Islet of Langerhans (tissue), 1 donor: ENCODE data around the gene MRM2.

Experiments used
- FAIRE-seq: peaks from one replicate; lab custom pipeline; 2011; peaks lifted over from hg19 to GRCh38; lab: Jason Lieb, UNC

MRM2 gene

DNA sequence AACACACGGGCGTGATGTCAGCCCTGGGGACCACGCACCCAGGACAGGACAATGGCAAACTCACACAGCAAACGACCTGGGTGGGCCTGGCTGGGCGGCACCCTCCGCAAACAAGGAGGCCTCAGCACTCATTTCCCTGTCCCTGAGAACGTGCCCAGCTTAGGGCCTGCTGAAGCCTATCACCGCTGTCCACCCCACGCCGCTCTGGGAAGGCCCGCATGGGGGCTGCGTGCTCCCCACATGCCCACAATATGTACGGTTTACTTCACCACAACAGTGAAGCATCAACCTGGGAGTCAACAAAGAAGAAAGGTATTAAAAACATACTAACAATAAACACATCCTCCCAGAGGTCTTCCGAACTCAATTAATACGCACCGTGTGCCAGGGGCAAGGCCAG is 21.5 kb downstream of the MRM2 start:
- FAIRE-seq, result no peak

DNA sequence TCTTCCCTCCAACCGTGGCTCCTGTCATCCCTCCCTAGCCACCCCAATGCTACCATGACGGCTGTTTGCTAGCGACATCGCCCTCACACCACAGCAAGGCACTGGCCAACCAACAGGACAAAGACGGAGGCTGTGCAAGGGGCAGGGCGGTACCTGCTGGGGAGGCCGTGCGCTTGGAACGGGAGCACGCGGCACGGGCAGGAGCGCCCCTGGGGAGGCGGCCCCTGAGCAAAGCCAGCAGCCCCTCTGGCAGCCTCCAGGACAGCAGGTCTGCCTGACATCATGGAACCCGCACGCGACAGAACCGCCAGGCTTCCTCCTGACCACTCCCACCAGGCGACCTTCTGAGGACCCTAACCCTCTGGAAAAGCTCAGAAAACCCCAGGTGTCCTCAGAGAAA is 22.0 kb downstream of the MRM2 start:
- no peak for FAIRE-seq

DNA sequence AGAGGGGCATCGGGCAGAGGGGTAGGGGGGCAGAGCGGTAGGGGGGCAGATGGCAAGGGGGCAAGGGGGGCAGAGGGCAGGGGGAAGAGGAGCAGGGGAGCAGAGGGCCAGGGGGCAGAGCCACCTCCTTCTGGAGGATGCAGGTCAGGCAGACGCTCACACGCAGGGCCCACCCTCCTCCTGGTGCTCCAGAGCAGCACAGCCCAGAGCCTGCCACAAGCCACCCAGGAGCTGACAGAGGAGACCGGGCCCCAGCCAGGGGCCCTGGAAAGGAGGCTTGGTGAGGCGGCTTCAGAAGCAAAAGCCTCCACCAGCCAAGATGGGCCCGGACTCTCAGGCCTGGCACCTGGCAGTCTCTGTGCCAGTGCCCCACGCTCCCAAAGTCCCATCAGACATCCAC is 22.4 kb downstream of the MRM2 start:
- FAIRE-seq, result no peak

DNA sequence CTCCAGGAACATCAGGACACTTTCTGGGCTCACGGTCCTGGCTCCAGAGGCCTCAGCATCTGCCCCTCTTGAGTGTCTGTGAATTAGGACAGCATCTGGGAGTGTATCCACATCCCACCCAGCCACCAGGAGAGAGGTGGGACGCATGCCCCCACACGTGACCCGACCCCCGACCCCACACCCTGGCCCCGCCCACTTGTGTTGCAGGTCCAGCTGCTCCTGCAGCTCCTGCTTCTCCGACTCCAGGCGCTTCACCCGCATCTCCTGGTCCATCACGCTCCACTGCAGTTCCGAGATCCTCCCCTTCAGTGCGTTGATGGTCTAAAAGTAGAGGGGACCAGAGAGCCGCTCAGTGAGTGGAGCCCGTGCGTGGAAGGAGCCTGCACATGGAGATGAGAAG is 22.9 kb downstream of the MRM2 start:
- FAIRE-seq, result no peak

DNA sequence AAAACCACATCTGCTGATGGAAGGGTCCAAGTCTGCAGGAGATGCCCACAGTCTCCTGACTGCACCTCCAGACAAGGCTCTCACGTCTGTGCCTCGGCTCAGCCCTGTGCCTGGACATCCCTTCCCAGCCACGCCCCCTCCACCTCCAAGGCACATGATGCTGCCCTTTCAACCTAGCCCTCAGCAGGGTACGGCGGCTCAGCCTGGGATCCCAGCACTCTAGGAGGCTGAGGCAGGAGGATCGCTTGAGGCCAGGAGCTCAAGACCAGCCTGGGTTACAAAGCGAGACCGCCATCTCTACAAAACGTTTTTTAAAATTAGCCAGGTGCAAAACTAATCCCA is 23.6 kb downstream of the MRM2 start:
- FAIRE-seq, result no peak

DNA sequence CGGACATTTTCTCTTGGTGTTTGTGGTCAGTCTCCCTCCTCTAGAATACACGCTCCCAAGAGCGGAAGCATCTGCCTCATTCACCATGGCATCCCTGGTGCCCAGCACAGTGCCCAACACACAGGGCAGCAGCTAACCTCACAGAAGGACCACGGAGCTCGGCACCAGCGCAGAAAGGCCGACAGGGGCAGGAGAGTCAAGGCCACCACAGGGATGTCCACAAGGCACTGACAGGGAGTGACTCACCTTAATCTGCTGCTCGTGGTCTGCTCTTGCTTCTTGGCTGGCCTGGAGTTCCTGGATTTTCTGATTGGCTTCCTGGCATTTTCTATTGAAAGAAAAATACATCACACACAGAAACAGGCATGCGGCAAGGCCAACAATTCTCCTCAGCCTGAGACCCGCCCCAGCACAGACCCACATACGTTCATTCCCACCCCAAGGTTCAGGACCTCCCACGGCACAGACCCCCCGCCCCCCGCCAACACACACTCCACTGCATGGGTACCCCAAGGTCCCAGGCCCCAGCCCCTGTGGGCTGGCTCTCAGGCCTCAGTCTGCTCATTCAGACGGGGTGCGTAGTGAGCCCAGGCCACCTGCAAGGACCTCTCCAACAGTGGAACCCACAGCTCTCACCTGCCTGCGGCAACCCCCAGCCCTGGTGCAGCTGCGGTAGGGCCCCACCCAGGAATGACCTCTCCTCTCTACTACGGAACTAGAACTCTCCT is 24.1 kb downstream of the MRM2 start:
- no peak for FAIRE-seq

DNA sequence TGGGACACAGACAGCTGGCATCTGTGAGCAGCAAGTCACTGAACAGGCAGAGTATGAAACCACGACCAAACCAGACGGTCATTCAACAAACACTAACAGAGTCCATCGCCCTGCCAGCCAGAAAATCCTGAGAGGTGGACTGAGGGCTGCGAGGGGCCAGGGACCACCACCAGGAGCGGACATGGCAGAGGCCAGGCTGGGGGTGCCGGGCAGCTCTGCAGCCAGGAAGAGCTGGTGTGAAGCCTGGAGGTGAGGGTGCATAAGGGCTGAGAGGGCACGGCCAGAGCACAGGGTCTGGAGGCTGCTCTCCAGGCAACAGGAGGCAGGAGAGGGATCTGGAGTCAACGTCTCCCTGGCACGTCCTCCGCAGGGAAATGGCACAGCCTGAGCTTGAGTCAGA is 24.8 kb downstream of the MRM2 start:
- FAIRE-seq, result no peak

DNA sequence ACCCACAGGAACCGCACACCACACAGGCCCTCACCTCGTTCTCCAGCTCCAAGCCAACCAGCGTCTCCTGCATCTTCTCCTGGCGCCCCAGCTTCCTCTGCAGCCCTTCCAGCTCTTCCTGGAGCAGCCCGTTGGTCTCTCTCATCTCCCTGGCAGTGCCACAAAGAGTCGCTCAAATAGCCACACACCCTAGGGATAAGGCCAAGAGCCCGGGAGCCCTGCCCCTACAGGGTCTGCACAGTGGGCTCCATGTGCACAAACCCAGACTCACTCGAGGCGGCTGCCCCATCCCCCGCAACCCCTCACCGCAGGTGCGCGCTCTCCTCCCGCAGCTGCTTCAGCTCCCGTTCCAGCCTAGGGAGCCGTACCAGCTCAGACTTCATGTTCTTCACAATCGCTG is 26.2 kb downstream of the MRM2 start:
- FAIRE-seq, result no peak

DNA sequence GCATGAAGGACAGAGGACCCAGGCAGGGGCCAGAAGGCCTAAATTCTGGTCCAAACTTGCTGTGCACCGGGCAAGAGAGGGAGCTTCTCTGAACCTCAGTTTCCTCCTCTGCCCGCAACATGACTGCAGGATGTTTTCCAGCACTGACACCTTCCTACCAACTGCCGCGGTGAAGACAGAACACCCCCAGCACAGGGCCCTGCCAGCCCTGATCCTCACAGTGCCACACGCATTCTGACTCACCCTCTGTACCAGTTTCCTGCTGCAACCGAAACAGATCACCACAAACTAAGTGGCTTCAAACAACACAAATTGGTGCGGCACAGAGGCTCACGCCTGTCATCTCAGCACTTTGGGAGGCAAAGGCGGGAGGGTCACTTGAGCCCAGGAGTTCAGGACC is 27.4 kb downstream of the MRM2 start:
- no peak for FAIRE-seq

DNA sequence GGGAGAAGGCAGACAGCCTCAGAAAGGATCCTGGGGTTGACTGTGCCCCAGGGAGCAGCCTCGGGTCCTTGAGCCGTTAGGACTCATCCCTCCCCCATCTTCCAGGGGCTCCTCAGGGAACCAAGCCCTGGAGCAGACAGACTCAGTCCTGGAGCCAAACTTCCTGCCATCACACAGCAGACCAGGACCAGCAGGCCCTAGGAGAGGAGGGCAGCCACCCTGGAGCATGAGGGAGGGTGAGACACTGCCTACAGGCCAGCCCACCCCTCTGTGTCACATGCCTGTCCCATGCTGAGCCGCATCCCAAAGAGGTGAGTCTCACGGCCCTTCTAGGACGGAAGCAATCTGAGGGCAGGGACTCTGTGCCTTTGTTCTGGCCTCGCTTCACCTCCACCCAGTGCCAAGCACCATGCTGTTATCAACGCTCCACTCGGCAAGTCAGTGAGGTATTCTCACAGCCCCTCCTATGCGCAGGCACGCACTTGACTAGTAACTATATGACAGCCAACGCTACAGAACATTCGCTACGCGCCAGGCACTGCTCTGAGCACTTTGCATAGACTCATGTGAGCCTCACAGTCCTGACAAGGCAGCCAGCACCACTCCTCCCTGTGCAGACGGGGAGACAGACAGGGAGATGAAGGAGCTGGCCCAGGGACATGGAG is 28.3 kb downstream of the MRM2 start:
- no peak for FAIRE-seq

DNA sequence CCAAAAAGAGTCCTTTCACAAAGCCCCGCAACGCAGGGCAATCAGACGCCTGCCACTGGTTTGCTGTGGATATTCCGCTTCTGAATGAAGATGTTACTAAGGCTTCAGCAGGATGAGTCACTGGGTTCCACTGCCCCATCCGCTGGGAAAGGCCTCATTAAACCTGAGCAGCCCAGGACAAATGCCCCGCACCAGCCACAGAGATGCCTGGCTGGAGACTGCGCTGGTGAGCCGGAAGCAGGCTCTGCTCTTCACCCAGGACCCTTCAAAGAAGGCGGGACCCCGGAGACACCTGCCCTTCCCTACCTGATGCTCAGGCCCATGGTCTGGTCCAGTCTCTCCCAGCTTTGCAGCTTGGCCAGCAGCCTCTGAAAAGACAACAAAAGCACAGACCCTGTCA is 29.1 kb downstream of the MRM2 start:
- FAIRE-seq, result no peak

DNA sequence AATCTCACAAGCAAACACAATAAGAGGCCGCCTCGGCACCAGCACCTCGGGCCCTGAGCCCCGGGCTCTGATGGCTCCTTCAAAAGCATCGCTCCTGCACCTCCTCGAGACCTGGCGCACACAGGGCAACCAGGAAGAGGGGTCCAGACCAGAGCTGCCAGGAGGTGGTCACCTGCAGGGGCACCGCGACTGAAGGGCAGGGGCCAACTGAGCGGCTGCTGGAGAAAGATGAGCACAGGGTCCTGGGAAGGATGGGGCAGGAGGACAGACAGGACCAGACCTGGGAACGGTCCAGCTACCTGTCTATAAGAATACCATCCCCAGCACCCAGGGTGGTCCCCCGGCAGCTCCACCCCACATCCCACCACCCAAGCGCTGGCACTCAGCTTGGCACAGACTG is 30.1 kb downstream of the MRM2 start:
- no peak for FAIRE-seq

DNA sequence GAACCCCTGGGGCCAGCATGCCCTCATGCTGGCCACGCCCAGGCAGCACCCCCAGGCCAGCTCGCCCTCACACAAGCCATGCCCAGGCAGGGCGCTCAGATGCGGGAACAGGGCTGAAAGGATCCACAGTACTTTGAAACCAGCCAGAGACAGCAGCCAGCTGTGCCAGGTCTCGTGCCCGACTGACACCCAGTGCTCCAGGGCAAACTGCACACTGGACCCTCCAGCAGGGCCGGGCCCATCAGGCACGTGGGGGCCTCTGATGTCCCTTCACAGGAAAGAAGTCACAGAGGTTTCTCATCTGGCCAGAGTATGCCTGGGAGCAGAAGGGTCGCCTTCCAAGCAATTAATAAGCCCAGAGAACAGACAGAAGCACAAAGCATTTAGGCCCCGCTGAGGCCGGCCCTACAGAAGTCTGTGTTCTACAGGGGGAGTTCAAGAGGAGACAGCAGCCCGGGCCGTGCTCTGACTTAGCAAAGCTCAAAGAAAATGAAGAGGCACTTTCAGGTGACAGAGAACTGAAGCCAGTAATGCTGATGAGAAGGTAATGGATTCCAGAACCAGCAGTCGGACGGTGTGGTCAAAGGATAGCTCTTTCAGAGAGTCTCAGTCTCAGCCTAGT is 30.6 kb downstream of the MRM2 start:
- FAIRE-seq, result no peak

DNA sequence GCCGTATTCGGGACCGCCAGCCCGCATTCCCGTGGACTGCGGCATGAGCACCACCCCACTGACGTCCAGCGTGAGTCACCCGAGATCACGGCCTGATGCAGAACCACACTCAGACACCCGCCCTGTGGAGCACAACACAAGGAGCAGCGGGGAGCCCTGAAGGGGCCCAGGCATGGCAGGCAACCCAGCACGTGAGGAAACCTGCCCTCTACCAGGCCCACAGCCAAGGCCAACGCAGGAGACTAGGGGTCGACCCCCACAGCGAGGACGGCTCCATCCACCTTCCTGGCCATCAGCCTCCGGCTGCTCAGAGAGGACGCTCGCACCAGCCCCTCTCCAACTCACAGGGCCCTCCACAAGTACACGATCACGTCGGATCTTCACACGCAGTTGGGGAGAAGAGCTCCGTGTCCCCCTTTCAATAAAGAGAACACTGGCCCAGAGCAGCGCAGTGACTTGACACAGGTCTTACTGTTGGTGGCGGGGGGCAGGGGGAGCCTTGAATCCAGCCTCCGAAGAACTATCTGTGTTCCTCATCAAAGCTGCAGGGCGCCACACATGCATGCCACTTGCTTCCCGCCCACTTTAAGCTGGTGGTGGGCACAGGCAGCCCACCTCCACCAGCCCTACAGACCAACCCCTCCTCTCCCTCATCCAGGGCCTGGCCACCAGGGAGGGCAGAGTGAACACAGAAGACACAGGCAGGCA is 31.3 kb downstream of the MRM2 start:
- no peak for FAIRE-seq

DNA sequence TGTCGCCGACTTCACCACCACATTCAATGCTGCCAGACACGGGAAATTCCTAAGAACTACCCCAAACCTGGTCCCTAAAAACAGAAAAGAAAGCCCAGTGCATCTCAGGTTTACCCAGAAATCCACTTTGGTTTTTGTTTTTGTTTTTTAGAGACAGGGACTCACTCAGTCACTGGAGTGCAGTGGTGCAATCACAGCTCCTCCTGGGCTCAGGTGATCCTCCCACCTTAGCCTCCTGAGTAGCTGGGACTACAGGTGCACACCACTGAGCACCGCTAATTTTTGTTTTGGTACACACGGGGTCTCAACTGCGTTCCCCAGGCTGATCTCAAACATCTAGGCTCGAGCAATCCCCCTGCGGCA is 32.1 kb downstream of the MRM2 start:
- FAIRE-seq, result no peak

DNA sequence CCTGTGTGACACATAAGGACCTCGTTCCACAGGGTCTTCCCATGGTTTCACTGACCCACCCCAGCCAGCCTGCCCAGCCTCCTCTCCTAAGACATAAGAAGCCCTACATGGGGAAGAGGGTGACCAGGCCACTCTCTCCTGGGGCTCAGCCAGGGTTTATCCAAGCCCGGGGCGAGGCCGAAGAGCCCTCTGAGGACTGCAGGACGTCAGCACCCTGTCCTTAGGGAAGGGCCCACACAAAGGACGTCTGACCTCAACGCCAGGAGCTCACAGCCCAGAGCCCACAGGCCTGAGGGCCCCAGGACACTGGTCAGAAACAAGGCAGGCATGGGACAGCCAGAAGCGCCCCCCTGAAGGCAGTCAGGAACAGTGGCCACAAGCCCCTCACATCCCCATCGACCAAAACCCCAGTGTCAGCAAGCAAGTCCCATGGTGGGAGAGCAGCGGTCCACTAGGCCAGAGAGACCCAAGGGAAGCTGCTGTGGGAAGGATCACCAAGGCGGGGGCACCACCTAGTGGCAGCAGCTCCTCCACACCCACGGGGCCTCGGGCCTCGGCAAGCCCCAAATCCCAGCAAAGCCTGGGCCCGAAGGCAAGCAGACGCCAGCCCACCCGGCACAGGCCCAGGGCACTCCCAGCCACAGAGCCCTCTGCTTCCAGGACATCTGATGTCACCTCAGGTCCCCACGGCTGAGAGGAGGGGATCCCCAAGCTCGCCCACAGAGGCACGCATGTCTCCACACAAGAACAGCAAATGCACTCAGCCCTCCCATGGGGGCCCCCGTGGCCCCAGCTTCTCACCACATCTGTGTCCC is 32.7 kb downstream of the MRM2 start:
- FAIRE-seq, result no peak

DNA sequence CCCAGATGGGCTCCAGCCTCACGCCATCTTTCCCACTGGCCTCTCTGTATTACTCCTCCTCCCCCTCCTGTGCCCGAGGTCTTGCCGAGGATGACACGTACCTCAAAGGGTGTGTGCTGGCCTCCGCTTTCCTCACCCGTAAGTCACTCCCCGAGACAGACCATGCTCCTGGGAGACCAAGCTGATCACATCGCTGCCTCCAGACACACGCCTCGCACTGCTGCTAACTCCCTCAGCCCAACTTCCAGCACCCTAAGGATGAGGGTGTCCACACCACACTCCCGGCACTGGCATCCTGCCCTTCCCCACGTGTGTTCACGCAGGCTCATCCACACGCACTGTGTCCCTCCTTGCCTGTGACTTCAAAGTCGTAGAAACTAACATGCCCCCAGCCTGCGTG is 33.3 kb downstream of the MRM2 start:
- FAIRE-seq, result no peak

DNA sequence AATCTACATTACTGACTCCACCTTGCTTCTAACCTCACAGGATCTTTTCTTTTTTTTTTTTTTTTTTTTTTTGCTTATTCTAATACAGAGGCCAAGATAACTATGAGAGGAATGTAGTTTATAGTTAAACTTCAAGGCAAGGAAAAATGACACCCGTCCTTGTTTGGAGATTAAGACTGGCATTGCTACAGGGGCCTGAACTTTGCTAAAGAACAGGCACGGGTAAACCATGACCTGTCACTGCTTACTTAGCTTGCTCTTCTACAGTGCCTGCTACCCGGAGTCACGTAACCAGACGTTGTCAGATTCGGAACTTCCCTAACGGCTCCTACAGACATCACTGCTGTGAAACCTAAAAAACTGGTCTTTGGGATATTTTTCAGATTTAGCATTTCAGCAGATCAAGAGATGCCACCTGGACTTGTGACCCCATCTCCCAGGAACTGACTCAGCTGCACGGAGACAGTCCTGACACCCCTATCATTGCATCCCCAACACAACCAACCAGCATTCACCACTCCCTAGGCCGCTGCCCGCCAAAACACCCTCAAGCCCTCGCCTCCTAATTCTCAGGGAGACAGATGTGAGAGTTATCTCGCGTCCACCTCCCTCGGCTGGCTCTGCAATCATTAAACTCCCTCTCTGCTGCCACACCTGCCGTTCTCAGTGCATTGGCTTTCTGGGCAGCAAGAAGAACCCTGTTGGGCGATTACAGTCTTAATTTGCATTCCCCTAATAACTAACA is 36.8 kb downstream of the MRM2 start:
- no peak for FAIRE-seq

DNA sequence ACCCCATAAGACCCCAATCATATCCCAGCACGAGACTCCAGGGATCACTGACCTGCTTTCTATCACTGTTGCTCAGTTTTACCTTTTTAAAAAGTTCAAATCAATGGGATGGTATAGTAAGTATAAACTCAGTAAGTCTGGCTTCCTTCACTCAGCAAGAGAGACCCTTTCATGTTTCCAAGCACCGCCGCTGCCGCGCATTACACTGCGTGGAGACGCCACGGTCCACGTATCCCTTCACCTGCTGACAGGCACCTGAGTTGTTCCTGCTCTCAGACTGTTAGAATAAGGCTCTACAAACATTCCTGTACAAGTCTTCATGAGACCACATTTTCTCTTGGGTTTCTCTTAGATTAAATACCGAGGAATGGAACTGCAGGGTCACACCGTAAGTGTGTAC is 37.6 kb downstream of the MRM2 start:
- FAIRE-seq, result no peak

DNA sequence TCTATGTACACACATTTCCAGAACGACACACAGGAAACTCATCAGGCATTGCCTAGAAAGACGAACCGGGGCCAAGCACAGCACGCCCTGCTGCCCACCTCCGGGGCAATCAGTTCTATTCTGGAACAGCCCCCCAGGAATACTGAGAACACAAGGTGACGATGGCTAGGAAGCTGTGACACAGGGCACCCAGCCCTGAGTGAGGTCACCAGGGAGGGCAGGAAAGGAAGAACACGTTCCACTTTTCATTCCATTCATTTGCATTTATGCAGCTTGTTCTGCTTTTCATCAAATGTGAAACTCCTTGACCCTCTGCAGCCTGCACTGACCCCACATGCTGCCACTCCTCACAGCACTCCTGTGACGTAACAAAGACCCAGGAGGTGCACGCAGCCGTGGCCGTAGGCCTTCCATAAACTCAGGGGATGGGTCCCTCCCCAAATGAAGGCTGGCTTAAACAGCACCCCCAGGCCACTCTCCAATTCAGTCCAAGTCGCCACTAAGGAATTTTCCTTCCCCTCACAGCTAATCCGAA is 38.2 kb downstream of the MRM2 start:
- FAIRE-seq, result no peak

DNA sequence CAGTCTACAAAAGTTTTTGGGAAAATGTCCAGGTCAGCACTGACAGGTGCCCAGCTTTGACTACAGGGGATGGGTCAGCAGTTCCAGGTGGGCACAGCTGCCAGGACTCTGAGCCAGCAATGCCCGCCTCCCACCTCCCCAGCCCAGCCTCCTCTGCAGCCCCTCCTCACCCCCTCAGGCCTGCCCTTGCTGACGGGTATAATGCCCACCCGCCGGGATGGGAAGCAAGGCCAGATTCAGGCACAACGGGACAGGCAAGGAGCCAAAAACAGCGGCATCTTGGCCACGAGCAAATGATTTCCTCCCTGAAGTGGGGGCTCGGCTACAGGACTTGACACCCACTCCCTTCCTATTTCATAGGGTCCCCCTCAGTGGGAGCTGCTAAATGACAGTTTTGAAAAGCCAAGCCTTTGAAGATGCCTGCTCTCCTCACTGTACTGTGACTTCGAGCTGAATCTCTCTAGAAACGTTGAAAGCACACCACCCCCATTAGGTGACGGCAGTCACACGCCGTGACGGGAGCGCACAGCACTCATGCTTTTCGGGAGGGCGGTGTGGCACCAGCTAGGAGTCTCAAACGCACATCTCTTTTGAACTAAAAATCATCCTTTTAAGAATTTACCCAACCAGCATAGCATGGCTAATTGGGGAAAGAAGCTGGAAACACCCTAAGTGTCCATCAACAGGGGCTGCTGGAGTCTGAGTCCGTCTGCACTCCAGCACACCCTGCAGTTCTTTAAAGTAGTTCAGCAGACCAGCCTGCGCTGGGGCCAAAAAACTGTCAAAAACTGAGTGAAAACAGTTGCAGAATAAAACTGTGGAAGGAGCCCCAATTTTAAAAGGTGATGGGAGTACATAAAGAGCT is 38.9 kb downstream of the MRM2 start:
- FAIRE-seq, result no peak
